NCI-H1436 (cell line): ENCODE results near the gene UFD1.

Experiments used
- DNase-seq: peaks from one replicate; lab custom pipeline; 2025; lab: John Stamatoyannopoulos, UW

Gene UFD1

GRCh38 chr22:19424186-19424500 is 54.9 kb downstream of the UFD1 start:
- no peak for DNase-seq

DNA sequence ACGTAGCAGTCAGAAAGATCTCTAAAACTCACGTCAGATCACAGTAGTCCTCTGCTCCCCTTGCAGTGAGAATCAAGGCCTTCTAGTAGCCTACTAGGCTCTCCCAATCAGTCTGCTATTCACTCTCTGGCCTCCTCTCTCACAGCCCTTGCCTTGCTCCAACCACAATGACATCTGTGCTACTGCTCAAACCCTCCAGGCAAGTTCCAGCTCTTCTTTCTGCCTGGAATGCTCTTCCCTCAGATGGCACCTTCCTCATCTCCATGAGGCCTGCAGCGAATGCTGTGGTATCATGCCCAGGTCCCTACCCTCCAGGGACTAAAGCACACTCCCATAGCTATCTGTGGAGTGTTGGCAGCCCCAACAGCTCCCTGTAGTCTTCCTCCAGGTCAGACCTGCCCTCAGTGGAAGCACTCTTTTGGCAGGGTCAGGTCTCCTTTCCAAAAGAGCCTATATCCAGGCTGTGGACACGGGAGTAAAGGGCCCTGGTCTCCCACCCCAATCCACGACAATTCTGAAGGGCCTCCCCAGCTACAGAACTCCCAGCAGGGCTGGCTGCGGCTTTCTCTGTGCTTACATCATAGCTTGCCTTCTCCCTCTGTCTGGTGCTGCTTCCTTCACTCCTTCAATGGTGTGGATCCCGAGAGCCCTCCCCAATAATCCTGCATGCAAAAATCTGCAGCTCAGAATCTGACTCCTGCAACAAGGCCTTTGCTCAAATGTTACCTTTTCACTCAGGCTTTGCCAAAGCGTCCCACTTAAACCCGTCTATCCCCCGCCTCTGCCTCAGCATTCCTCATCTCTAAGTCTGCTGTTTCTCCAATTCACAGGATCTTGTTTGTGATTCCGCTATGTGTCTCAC is 56.3 kb downstream of the UFD1 start:
- DNase-seq = no peak

GRCh38 chr22:19420321-19420720 is 58.7 kb downstream of the UFD1 start:
- no peak for DNase-seq

DNA sequence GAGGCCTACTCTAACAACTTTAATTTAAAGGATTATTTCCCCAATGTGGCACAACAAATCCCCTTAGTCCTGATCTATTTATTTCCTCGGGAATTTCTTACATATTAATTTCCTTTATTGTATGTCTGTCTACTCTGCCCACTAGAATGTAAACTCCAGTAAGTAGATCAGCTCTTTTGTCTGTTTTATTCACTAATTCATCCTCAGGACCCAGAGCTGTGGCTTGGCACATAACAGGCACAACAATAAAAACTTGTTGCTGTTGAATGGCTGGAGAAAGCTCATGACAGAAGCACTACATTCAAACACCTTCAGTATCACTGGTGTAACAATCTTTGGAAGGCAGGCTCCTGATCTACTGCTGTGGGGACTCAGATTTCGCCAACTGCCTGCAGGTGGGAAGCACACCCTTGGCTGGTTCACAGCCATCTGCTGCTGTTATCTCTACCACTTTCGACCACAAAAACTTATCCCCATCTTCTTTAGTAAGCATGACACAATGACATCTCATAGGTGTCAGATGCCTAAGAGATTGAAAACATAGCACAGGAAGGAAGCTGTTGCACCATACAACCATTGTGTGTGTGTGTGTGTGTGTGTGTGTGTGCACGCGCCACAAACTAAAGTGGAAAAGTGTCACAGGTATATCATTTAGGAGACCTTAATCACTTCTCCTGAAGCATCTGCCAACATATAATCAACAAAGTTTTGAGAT is 59.4 kb downstream of the UFD1 start:
- DNase-seq = no peak

DNA sequence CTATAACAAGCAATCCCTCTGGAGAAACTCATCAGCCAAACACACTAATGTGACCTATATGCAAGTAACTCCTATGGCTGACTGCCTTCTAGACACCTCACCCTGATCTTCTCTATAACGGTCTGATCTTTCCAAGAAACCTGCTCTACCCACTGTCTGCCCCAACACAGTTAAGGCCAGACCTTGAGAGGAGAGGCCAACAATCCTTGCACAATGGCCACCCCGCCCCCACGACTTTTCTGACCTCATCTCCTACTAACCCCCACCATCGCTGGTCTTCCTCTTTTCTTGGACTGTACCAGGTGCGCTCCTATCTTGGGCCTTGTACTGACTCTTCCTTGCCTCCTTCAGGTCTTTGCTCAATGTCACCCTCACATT is 59.9 kb downstream of the UFD1 start:
- DNase-seq = no peak

GRCh38 chr22:19412923-19413322 is 66.1 kb downstream of the UFD1 start:
- DNase-seq = no peak

GRCh38 chr22:19412478-19412877 is 66.5 kb downstream of the UFD1 start:
- DNase-seq = no peak

DNA sequence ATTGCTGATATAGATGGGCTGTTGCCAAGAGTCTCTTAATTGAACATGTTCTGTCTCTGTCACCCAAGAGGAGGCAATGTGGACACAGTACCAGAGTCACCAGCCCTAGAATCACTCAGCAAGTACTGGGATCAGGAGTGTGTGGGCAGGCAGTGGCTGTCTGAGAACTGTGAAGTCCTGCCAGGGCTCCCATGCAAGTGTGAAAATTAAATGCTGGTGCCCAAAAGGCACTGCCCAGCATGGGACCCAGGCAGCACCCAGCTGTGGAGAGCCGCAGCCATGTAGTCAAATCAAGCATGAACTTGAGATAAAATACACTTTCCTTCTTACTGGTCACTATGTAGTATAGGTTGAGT is 67.3 kb downstream of the UFD1 start:
- DNase-seq = no peak

GRCh38 chr22:19410941-19411689 is 67.9 kb downstream of the UFD1 start:
- no peak for DNase-seq

GRCh38 chr22:19407649-19408606 is 71.1 kb downstream of the UFD1 start:
- no peak for DNase-seq

- DNase-seq = no peak
Observed at GRCh38 chr22:19406846-19407245, 72.1 kb downstream of the UFD1 start.

DNA sequence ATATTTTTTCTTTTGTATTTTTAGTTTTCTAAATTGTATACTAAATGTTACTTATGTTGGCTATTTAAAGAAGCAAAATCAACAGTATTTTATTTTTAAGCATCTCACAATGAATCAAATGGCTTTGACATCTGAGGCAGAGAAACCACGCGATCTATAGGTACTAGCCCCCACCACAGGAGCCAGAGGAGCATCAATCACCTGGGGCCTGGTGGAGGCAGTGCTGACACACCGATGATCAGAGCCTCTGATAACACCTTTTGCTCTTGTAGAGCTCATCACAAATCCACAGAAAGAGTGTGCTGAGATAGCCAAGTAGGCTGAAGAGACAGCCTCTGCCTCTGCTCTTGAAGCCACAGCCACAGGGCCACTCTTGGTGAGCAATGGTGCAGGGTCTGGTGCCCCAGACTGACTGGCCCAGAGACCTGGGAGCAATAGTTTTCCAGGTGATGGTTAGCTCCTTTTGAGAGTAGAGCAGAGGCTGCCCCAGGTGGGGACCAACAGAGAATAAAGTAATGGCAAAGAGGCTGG is 72.6 kb downstream of the UFD1 start:
- DNase-seq = no peak

GRCh38 chr22:19405652-19406051 is 73.3 kb downstream of the UFD1 start:
- no peak for DNase-seq

DNA sequence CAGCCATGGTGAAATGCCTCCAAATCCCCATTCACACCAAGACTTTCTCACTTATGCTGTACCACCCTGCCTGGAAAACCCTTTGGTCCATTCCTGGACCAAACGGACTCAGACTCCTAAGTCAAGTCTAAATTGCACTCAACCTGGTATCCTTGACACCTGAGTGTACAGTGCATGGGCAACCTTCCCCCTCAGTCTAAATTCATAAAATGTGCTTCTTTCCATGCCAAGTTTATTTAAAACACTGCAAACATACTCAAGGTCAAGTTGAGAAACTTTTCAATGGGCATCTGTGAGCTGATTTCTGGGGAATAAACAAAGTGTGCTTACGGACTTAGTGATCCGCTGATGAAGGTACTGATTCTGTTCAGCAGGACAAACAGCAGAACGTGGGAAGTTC is 73.9 kb downstream of the UFD1 start:
- no peak for DNase-seq

DNA sequence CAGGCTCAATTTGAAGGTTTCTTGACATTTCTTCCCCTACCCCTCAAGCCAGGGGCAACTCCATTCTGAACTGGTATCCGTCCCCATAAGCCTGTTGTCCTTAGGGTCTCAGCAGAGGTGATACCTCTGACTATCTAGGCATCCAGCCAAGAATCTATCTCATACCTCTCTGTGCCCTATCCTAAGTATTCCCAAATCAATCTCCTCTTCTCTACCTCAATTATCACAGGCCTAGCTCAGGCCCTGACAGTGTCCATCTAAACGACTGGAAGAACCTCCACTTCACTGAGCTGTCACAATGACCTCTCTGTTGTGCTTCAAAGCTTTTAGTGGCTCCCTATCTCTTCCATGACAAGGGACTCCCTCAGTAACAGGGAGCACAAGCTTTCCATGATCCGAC is 74.3 kb downstream of the UFD1 start:
- DNase-seq = no peak

DNA sequence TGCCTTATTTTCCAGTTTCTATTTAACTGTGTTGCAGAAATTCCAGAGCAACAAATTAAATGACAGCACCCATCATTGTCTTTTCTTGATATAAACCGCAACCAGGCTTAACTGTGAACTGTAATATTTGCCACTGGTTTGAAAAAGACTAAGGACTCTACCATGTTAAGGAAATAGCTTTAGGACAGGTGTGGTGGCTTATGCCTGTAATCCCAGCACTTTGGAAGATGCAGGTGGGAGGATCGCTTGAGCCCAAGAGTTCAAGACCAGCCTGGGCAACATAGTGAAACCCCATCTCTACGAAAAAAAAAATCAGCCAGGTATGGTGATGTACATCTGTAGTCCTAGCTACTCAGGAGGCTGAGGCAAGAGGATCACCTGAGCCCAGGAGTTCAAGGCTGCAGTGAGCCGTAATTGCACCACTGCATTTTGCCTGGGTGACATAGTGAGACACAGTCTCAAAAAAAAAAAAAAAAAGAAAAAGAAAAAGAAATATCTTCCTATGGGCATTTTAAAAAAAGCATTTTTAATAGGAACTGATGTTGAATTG is 76.3 kb downstream of the UFD1 start:
- DNase-seq = no peak

DNA sequence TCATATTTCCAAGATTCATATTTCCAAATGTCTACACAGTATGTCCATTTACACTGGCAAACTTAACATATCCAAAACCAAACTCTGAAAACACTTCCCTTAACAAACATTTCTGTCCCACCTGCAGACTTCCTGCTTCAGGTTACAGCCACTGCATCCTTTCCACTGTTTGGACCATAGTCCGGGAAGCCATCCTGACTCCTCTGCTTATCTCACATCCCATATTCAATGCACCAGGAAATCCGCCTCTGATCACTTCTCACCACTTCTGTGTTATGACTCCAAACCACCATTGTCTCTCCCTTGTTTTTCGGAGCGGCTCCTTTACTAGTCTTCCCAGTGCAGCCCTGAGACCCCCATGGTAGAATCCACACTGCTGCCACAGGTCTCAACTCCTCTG is 77.5 kb downstream of the UFD1 start:
- DNase-seq = no peak

- DNase-seq = no peak
Observed at GRCh38 chr22:19400881-19401280, 78.1 kb downstream of the UFD1 start.
